Stimulated activated CD4-positive, alpha-beta T cell treated with anti-CD3 and anti-CD28 coated beads, Interleukin-2, amount 100 ng/mL, for 48 hours (primary cell): Measurements from ENCODE around the gene ARMC5.
"Not testable (repeated sequence)": the region's sequence is repeated elsewhere in the genome, so short reads cannot be mapped to it uniquely, and the experiment has no call there.

Experiments
- DNase-seq, 2 donors: peaks; one replicate each; pipeline ENCODE4 v3.0.0-alpha.2; 2020

Gene ARMC5

GRCh38 chr16:31480851-31481536 lies 21.7 kb downstream of the ARMC5 start:
- DNase-seq = no peak

DNA sequence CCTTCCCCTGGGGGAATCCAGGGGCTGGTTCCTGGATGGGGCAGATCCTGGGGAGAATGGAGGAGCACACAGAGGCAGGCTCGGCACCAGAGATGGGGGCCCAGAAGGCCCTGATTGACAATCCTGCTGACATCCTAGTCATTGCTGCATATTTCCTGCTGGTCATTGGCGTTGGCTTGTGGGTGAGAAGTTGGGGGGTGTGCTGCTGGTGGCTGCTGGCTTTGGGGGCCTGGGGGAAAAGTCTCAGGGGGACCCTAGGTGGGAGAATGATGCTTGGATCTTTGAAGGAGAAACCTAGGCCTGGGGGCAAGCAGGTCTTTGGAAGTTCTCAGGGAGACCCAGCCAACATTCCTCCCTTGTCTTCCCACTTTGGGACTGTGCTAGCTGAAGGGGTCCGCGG lies 23.8 kb downstream of the ARMC5 start, which contains the start of gene SLC5A2:
Gene SLC5A2 (plus strand): TSS at position 43 of the 400 bp plus-strand sequence. CDS start 14 bp downstream, at position 57.
- DNase-seq = no peak

DNA sequence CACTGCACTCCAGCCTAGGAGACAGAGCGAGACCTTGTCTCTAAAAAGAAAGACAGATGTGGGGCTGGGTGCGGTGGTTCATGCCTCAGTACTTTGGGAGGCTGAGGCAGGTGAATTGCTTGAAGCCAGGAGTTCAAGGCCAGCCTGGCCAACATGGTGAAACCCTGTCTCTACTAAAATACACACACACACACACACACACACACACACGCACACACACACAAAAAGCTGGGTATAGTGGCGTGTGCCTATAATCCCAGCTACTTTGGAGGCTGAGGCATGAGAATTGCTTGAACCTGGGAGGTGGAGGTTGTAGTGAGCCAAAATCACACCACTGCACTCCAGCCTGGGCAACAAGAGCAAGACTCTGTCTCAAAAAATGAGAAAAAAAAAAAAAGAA lies 24.7 kb downstream of the ARMC5 start:
- DNase-seq = not testable (repeated sequence)

DNA sequence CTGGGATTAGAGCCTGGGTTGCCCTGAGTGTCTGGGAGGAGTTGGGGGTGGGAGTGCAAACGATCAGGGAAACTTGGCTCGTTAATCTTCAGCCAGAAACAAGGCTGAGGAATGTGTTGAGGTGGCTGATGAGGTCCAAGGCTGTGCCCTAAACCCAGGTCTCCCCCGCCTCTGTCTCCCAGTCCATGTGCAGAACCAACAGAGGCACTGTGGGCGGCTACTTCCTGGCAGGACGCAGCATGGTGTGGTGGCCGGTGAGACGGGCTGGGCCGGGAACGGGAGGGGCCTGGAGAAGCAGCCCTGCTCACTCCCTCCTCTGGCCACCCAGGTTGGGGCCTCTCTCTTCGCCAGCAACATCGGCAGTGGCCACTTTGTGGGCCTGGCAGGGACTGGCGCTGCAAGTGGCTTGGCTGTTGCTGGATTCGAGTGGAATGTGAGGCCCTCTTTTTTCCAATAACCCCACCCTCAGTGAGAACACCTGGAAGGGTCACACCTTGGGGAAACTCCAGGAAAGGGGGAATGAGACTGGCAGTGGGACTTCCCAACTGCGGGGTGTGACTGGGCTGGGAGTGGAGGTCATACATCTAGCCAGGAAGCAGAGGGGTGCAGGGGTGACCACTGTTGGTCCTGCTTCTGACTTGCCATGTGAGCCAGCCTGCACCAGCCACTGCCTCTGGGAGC lies 25.3 kb downstream of the ARMC5 start:
- no peak for DNase-seq

DNA sequence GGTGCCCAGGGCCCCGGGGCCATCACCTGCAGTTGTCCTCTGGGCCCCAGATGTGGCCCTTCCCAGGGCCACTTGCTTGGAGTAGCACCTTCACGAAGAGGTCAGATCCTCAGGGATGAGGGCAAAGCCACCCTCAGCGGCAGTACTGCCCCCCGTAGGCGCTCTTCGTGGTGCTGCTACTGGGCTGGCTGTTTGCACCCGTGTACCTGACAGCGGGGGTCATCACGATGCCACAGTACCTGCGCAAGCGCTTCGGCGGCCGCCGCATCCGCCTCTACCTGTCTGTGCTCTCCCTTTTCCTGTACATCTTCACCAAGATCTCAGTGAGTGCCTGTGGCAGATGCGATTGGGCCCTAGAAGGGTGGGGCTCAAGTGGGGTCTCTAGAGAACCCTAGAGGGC lies 26.3 kb downstream of the ARMC5 start:
- DNase-seq = no peak

DNA sequence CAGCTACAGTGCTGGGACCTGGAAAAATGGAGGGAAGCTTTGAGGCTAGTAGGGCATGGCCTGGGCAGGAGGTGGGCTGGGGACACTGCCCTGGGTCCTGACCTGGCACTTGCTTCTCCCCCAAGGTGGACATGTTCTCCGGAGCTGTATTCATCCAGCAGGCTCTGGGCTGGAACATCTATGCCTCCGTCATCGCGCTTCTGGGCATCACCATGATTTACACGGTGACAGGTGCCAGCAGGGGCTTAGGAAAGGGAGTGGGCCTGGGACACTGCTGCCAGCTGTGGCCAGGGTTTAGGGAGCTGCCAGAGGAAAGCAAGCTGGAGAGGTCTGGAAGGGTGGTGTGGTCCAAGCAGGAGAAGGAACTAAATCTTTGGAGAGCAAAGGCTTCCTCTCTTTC lies 26.7 kb downstream of the ARMC5 start:
- DNase-seq = no peak

- DNase-seq = no peak
These were observed 27.9 kb downstream of the ARMC5 start for GRCh38 chr16:31487071-31487719.

- DNase-seq = peak; percentile 45 to 46
These were observed 28.6 kb downstream of the ARMC5 start for GRCh38 chr16:31487720-31488467.

DNA sequence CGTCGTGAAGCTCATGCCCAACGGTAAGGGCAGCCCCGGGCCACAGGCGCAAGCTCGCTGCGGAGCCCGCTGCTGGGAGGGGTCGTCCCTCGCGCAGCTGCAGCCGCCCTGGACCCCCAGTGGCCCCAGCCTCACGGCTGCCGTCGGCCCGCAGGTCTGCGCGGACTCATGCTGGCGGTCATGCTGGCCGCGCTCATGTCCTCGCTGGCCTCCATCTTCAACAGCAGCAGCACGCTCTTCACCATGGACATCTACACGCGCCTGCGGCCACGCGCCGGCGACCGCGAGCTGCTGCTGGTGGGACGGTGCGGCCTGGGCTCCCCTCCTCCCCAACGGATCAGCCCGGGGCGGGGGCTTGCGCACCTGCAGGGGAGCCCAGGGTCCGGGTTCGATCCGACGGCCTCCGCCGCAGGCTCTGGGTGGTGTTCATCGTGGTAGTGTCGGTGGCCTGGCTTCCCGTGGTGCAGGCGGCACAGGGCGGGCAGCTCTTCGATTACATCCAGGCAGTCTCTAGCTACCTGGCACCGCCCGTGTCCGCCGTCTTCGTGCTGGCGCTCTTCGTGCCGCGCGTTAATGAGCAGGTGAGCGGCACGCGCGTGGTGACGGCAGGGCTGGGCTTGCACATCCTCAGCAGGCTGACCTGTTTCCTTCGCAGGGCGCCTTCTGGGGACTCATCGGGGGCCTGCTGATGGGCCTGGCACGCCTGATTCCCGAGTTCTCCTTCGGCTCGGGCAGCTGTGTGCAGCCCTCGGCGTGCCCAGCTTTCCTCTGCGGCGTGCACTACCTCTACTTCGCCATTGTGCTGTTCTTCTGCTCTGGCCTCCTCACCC lies 29.4 kb downstream of the ARMC5 start:
- no peak for DNase-seq

GRCh38 chr16:31489298-31489564 lies 29.9 kb downstream of the ARMC5 start:
- DNase-seq = no peak

- no peak for DNase-seq
These were observed 30.6 kb downstream of the ARMC5 start for GRCh38 chr16:31489616-31490584.

GRCh38 chr16:31491778-31492418 lies 32.6 kb downstream of the ARMC5 start:
- DNase-seq = no peak

- DNase-seq = no peak
These were observed 34.3 kb downstream of the ARMC5 start for GRCh38 chr16:31493506-31494125.

- no peak for DNase-seq
These were observed 37.4 kb downstream of the ARMC5 start for GRCh38 chr16:31496670-31497069.

GRCh38 chr16:31498493-31498892 lies 39.2 kb downstream of the ARMC5 start:
- DNase-seq = no peak

DNA sequence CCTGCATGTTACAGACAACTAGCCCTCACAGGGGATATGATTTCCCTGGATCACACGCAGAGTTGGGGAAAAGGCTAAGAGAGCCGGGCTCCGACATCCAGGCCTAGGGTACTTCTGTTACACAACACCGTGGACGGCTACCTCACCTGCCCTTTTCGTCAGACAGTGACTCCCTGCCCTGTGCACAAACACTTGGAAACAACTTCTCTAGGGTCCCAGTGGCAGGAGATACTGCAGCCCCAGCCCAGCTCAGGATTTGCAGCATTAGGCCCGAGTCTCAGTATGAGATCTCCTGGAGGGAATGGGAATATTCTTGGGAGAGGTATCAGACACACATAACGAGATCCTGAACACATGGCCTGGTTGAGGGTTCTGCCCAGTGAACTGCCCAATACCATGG lies 40.6 kb downstream of the ARMC5 start:
- DNase-seq = no peak

DNA sequence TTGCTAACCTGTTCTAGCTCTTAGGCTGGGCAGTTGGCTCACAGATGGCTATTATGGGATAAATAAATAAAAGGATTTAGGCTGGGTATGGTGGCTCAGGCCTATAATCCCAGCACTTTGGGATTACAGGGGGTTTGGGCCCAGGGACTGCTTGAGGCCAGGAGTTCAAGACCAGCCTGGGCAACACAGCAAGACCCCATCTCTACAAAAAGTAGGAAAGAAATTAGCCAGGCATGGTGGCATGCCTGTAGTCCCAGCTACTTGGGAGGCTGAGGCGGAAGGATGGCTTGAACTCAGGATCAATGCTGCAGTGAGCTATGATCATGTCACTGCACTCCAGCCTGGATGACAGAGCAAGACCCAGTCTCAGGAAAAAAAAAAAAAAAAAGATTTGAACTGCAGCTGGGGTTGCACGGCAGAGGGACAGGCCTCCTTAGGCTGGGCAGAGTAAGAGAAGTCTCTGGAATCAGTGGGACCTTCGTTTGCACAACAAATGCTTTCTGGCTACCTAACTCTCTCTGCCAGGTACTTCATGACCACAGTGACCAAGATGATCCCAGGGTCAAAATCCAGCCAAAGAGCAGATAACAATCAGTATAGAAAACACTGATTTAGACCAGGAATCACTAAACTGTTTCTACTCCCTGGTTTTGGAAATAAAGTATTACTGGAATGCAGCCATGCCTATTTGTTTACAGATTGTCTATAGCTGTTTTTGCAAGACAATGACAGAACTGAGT lies 42.1 kb downstream of the ARMC5 start:
- no peak for DNase-seq

DNA sequence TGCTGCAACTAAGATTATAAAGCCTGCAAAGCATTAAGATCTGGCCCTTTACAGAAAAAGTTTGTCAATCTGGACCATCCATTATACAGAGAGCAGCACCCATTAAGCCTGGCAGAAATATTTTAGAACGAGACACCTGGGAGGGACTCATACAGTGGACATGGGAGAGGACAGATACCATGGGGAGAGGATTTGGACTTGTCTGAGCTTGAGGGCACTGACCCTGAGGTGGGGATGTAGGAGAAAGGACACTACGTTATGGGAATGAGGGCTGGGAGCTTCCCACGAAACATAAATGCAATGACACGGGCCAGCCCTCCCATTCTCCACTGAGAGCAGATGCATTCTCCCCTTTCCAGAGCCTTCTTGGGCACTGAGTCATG lies 42.7 kb downstream of the ARMC5 start:
- no peak for DNase-seq

GRCh38 chr16:31502981-31503380 lies 43.7 kb downstream of the ARMC5 start:
- no peak for DNase-seq

GRCh38 chr16:31503555-31503954 lies 44.3 kb downstream of the ARMC5 start:
- not testable (repeated sequence) for DNase-seq
